C4-2B (cell line): Measurements from ENCODE around the gene SLCO2A1.

Experiments
- CTCF ChIP-seq: fragments of 450-650 bp; conservative IDR thresholded peaks from 2 replicates; pipeline ENCODE4 v1.5.1; 2017; ENCODE audit warnings: mild to moderate bottlenecking
- ZFX ChIP-seq: fragments of 450-650 bp; IDR thresholded peaks from 2 replicates; pipeline ENCODE4 v1.6.1; 2017

GRCh38 chr3:133988631-133989161 is 41.0 kb downstream of the SLCO2A1 start:
- no peak for TF ChIP-seq CTCF
- no peak for TF ChIP-seq ZFX
